DMS153 (cell line): Measurements from ENCODE around the gene HSF2BP.
"Not testable (repeated sequence)": the region's sequence is repeated elsewhere in the genome, so short reads cannot be mapped to it uniquely, and the experiment has no call there.

ENCODE experiments used
- DNase-seq: peaks from one replicate; lab custom pipeline; 2025; lab: John Stamatoyannopoulos, UW

Gene HSF2BP

DNA sequence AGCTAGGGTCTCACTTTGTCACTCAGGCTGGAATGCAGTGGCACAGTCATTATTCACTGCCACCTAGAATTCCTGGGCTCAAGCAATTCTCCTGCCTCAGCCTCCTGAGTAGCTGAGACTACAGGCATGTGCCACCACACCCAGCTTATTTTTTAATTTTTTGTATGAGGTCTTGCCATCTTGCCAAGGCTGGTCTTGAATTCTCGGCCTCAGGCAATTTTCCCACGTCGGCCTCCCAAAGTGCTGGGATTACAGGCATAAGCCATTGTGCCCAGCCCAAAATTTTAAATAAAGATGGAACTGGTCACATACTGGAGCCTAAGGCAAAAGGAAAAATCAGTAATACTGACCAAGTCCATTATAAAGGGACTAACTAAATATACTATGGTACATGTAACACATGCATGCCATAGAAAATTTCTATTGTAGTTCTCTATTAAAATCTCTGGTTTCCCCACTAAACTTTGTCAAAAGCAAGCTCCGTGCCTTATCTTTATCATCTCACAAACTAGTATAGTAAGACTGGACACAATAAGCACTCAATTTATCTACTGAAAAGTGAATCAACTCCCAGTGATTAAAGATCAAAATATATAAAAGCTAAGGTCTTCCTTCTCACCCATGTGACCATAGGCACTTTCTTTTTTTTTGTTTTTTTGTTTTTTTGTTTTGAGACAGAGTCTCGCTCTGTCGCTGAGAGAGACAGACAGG is 61.6 kb downstream of the HSF2BP start:
- DNase-seq: no peak

DNA sequence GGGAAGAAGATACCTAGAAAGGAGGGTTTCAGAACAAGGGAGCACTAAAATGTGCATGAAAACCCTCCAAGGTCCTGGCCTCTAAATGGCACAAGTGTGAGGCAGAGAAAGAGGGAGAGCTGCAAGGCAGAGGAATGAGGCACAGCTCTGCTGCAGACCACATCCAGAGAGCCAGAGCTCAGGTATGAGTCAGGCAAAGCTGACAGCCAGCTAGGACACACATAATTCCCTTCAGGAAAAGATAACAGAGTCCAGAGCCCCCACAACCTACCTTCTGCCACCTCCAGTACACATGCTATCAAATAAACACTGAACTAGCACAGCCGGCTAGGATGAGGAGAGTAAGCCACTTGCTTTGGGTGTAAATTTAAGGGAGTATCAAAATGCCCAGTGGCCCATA is 62.2 kb downstream of the HSF2BP start:
- DNase-seq: no peak

DNA sequence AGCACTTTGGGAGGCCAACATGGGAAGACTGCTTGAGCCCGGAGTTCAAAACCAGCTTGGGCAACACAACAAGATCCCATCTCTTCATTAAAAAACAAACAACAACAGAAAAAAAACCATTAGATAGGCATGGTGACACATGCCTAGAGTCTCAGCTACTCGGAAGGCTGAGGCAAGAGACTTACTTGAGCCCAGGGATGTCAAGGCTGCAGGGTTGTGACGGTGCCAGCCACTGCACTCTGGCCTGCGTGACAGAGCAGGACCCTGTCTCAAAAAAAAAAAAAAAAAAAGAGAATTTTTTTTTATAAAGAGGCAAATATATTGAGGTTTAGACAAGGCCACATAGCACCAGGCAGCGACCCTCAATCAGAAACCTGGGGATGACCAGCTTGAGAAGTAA is 62.7 kb downstream of the HSF2BP start:
- no peak for DNase-seq

DNA sequence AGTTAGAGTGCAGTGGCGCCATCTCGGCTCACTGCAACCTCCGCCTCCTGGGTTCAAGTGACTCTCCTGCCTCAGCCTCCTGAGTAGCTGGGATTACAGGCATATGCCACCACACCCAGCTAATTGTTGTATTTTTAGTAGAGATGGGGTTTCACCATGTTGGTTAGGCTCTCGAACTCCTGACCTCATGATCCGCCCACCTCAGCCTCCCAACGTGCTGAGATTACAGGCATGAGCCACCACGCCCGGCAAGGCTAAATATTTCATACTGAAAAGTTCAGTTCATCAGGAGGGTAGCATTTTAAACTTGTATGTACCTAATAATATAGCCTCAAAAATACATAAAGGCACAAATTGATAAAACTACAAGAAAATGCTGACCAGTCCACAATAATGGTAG is 63.5 kb downstream of the HSF2BP start:
- not testable (repeated sequence) for DNase-seq

DNA sequence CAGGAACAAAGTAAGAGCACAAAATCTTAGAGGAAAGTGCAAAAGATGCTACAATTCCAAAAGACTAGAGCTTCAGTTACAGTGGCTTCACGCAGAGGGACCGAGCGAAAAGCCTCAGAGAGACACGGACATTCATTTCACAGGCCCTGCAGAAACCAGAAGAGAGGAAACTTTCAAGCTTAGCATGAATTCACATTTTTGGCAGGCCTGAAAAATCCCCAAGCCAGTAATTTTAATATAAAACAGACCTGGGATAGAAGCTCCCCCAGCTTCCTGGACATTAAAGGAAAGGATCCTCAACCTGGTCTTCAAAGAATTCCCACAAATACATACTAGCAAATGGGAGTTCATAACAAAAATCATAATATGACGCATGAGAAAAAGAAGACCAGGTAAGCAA is 66.2 kb downstream of the HSF2BP start:
- no peak for DNase-seq

DNA sequence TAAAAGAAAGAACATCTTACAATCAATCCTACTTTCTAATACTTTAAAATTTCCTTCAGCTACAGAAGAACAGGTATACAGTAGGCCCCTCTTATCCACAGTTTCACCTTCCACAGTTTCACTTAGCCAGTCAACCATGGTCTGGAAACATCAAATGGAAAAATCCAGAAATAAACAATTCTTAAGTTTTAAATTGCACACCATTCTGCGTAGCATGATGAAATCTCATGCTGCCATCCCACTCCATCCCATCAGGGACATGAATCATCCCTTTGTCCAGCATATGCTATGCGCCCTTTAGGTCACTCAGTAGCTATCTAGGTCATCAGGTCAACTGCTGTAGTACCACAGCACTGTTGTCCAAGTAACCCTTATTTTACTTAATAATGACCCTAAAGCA is 67.7 kb downstream of the HSF2BP start:
- DNase-seq: no peak

DNA sequence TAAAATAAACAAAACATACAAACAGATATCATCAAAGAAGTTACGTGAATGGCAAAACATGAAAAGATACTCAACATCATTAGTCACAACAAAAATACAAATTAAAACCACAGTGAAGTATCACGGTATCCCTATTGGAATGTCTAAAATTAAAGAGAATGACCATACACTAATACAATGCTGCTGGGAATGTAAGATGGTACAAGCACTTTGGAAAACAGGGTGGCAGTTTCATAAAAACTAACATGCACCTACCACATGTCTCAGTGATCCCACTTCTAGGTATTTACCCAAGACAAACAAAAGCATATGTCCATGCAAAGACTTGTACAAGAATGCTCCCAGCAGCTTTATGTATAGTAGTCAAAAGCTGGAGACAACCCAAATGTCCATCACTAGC is 69.1 kb downstream of the HSF2BP start:
- DNase-seq: no peak

DNA sequence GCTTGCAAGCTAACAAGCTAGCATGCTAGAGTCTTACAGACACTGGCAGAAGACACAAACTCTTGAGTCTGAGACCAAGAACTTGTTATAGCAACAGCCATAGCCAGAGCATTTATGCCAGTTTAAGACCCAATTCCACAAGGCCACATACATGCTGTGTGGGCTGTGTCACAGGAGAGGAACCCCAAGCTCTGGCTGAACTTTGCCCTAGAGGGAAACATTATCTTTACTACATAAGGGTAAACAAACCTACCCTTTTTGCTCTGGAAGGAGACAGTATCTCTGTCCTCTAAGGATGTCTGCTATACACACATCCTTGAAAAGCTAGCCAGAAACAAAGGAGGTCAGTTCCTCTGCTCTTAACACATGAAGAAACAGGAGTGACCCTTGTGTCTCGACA is 70.3 kb downstream of the HSF2BP start:
- DNase-seq: no peak

DNA sequence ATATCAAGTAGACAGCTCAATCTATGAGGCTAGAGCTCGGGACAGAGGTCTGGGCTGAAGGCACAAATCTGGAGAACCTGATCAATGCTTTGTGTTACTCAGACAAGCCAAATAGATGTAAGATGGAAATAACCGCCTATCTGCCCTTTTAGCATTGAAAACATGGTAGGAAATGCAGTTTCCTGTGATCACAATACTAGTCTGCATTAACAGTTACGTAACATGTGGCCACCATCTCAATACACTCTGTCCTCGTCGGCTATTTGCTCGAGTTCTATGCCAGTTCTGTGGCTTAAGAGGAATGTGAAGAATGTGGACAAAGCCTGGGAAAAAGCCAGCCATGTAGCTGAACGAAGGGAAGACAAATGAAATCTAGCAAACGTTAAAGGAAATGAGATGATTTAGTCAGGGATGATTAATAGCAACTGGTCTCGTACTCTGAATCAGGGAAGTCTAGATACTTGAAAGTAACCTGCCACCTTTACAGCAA is 73.3 kb downstream of the HSF2BP start:
- DNase-seq: peak; percentile 18

DNA sequence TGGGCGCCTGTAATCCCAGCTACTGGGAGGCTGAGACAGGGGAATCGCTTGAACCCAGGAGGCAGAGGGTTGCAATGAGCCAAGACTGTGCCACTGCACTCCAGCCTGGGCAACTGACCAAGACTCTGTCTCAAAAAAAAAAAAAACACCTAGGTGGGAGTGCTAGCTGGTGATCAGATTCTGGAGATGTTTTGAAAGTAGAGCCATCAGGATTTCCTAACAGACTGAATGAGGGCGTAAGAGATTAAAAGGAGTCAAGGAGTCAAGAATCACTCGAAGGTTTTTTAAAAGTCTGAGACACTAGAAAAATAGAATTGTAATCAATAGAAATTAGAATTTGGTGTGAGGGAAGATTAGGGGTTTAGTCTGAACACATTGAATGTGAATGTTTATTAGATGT is 73.8 kb downstream of the HSF2BP start:
- no peak for DNase-seq

DNA sequence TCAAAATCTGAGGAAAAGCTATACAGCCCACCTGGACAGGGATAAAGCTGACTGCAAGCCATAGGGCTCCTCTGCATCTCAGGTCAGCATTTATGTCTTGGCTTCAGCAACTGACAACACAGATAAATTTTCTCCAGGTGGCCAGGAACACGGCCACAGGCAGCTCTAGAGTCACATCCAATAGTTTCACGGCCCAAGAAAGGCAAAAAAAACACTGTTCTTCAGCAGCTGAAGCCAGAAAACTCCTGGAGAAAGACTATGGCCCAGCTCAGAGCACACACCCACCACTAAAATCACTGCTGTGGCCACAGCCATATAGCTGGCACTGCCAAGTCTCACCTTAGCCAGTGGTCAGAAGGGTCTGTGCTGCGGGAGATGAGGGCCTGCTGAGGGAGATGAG is 77.8 kb downstream of the HSF2BP start:
- DNase-seq: no peak

DNA sequence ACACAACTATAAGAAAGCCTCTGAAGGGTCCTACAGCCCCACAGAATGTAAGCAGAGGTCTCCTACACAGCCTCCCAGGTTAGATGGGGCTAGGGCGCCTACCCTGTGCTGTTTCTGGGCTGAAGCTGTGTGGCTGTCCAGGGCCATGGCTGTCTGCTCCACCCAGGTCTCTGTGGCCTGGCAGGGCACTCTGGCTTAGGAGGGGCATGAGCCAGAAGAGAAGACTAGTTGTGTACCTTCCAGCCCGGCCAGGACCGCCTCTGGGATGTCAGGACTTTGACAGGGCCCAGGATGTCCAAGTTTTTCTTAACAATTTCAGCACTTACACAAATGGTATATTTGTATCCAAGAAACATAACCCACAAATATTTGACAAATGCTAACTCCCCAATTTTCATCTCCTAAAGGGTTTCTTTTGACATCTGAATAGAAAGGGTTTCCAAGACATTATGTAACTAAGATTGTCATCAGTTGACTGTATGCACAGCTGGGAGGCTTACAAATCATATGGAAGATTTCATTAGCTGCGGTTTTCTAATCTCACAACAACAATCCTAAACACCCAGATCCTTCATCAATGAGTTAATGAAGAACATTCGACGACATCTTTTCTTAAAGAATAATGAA is 80.5 kb downstream of the HSF2BP start:
- DNase-seq: no peak

DNA sequence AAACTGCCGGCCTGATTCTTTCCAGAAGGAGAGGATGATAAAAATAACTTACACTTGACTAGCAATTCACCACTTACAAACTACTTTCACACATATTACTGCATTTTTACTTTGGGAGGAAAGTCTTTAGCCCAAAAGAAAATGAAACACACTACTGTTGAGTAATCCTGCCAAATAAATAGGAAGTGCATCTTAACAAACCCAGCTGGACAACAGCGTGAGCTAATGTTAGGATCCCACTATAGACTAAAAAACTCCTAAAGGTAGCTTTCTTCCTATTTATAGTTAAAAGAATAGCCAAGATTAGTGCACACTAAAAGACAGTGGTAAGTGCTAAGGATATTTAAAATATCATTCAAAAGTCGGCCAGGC is 83.8 kb downstream of the HSF2BP start:
- DNase-seq: no peak

DNA sequence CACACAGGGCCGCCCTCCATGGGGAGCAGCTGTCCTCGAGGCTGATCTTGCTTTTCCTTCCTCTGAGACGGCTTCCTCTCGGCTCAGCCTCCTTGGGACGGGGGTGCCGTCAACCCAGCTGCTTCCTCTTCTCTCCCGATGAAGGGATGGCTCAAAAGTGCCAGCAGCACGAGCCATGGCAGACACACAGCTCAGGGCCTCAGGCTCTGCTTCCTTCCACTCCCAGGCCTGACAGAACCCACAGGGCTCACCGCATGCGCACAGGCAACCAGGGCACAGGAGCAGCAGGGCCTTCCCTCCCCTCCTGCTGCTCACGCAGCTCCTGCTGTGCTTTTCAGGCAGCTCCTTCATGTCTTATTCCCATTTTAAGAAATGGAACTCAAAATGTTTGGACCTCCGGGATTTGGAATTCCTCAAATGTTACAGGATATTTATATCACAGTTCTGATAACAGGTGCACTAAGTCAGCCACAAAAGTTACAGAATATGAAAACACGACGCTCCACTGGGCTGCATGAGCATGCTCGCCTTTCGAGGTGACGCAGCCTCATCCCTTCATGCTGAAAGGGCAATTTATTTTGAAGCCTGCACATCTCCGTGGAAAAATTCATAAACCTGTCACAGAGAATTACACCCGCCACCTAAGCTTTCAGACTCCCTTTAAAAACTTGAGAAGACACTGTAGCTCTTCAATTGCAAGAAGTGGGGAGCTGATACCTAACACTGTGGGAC is 84.4 kb downstream of the HSF2BP start:
- no peak for DNase-seq

DNA sequence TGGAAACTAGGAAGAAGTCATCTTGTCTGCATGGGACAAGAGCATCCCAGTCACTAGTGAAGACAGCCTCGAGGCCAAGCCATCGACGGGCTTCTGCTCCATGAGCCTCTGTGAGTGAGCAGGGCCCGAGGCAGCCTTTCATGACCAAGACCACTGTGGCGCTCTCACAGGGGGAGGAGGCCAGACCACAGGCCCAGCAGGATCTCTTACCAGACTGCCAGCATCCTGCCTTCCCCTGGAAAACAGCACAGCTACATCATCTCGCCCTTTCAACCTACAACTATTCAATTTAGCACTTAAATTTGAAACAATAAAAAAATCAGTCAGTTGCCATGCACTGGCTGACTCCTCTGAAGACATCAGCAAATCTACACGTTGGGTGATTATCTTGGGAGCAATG is 85.4 kb downstream of the HSF2BP start:
- no peak for DNase-seq

DNA sequence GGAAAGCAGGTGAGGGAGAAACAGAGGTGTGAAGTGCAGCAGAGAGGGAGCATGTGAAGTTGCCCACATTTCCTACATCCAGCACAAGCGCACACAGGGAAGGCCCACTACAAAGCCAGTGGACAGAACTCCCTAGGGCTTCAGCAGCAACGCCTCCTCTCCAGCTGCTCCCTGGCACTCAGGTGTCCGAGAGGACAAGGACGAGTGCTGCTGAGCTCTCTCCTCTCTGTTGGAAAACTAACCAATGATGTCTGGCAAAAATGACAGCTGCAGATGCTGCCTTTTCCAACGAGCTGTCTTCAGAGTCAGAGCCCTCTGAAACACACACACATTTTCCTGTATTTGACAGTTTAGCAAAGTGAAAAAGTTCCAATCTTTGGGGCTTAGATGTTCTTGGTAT is 86.8 kb downstream of the HSF2BP start:
- no peak for DNase-seq

DNA sequence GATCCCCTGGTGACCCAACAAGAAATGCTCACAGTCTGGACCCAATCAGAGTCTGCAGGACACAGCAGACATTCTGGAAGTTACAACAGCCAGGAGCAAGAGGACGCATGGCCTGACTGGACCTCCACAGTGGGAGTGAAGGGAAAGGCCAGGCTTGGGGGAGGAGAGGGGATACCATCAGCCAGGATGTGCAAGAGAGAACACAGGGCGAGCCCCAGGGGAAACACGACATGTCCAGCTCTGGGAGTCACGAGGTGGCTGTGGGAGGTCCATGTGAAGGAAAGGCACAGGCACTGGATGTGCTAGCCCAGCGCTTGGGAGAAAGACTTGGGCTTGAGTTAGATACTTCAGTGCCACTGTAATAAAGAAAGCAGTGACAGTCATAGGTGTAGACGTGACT is 87.3 kb downstream of the HSF2BP start:
- DNase-seq: no peak

DNA sequence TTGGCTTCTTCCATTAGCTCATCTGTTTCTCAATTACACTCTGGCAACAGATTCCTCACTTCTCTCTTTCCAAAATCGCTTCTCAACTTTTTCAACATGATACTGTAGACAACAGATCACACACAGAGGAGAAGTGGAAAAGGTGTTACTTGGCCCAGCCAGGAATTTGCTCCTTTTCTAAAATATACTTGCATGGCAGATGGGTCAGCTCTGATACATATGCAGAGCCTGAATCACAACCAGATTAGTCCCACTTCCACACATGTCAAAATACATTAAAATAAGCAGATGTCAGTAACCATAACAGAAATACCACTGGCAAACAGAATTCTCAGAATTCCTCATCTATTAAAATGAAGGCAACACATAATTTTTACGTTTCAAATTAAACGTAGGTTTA is 89.1 kb downstream of the HSF2BP start:
- not testable (repeated sequence) for DNase-seq

DNA sequence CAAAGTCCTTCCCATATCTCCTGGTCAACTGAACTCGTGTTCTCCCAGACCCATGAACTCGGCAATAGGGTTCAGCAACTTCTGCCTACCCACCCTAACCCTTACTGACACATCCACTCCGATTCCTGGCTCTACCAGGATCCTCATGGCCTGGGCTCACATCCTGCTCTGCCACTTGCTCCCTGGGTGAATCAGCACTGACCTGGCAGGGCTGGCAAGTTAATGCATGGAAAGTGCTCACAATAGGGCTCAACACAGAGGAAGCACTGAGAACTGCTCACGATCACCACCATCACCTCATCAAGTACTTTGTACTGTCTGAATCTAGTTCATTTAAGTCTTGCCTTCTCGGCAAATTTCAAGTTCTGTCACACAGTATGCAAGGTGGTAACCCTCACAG is 96.8 kb downstream of the HSF2BP start:
- not testable (repeated sequence) for DNase-seq

DNA sequence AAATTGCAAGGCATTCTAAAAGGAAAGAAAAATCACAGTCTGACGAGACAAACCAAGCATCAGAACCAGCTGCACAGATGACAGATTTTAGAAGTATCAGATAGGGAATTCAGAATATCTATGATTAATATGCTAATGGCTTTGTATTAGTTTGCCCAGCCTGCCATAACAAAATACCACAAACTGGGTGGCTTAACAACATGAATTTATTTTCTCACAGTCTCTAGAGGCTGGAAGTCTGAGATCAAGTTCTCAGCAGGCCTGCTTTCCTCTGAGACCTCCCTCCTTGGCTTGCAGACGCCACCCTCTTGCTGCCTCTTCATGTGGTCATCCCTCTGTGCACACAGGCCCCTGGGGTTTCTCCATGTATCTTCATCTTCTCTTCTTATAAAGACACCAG is 118.7 kb downstream of the HSF2BP start:
- DNase-seq: not testable (repeated sequence)

DNA sequence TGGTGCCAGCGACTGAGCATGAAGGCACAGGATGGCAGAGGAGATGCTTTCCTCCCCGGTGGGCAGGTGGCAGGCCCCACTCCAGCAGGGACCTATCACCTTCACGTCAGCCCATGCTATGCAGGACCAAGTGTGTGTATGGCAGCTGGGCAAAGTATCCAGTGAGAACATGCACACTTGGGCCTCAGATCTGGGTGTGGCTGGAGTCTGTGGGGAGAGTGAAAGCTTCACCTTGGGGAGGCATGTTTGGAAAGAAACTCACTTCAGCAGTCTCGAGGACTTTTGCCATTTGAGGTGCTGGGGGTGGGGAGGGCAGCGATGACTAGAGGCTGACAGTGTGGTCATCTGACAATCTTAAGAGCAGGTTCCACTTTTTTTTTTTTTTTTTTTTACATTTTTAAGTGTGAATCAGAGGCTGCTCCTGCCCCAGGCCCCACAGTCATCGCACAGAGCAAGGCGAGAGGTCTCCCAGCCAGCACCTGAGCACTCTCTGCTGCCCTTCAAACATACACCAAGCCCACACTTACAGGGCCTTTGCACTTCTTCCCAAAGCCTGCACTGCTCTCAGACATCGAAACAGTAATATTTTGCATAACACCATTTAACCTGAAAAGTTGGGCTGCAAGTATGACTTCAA is 136.7 kb downstream of the HSF2BP start:
- DNase-seq: not testable (repeated sequence)

DNA sequence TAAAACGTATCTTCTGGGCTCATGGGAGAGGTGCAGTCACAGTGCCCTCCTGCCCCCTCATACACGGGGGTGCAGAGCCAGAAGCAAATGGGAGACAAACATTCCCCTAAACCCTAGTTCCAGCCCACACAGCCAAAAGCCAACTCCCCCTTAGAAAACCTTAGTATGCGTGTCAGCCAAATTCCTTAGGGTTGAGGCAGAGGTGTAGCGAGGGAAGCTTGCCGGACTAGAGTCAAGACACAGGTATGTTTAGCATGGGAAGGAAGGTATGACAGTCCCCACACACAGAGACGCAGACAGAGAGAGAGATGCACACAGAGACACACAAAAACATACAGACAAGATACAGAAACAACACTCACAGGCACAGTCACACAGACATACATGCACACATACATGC is 141.6 kb downstream of the HSF2BP start:
- not testable (repeated sequence) for DNase-seq
